ENCODE results near the gene GSG1L. TPM values are rescaled to one million over a fixed set of nuclear protein-coding genes. Genes with fewer than 3 reads are reported as not detected.

Gene GSG1L
- total RNA-seq, 2 experiments from 2014 or later, result not detected

GRCh38 chr16:28087140-28087660 lies 23.7 kb upstream of the GSG1L start:
- H3K36me3 Mint-ChIP-seq, result peaks cover 4% of the 10 kb centered on the region
- no peaks in the 10 kb centered on the region for H3K27me3 Mint-ChIP-seq
- ATAC-seq (ENCODE audit: low read depth), result peak; percentile 22
- peaks cover 2% of the 10 kb centered on the region for H3K4me1 Mint-ChIP-seq
- H3K27ac Mint-ChIP-seq, result no peak overlapping the region
- no peak overlapping the region for H3K4me3 Mint-ChIP-seq
- no peak for DNase-seq
- H3K9me3 Mint-ChIP-seq, result no peaks in the 10 kb centered on the region
- POLR2A ChIA-PET, result no interaction called here

DNA sequence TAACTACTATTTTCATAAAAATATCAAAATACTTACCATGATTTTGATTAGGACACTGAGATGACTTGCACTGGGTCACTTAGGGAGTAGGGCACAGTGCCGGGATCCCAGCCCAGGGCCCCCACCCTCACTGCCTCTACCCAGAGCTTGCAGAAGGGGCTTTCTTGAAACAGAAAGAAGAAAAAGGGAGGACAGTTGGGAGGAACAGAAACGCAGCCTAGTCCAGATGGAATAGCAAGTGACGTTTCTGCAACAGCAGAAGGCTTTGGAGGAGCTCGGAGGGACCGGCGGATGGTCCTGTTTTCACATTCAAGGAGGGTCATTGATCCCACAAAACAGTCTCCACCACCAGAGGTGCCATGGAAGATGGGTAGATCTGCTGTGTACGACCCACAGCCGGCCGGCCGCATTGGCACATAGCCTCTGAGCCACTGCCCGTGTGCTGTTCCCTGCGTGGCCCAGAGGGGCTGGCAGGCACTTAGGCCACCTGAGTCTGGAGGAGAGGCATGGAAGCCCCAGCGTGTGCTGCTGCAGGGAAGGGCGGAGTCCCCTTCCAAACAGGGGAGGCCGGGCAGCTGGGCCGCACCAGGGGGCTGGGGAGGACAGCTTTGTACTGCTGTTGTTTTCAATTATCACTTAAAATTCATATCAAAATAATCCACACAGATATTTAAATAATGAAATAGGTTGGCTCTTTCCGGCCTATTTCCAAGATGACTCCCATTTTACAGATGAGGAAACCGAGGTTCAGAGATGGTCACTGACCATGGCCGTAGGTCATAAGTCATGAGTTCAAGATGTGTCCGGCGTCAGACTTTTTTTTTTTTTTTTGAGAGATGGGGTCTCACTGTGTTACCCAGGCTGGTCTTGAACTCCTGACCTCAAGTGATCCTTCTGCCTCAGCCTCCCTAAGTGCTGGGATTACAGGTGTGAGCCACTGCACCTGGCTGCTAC lies 22.9 kb upstream of the GSG1L start:
- Mint-ChIP-seq H3K27ac (no peak overlapping the region), H3K9me3 (no peaks in the 10 kb centered on the region), H3K4me1 (peaks cover 3% of the 10 kb centered on the region), H3K36me3 (peaks cover 2% of the 10 kb centered on the region), H3K27me3 (no peaks in the 10 kb centered on the region), H3K4me3 (no peak overlapping the region)
- POLR2A ChIA-PET, result no interaction called here
- no peak for DNase-seq
- ATAC-seq (ENCODE audit: low read depth), result no peak

- no peak overlapping the region for H3K4me3 Mint-ChIP-seq
- ATAC-seq (ENCODE audit: low read depth), result no peak
- H3K27ac Mint-ChIP-seq, result no peak overlapping the region
- peaks cover 2% of the 10 kb centered on the region for H3K36me3 Mint-ChIP-seq
- H3K27me3 Mint-ChIP-seq, result no peaks in the 10 kb centered on the region
- POLR2A ChIA-PET, result no interaction called here
- no peak for DNase-seq
- no peaks in the 10 kb centered on the region for H3K9me3 Mint-ChIP-seq
- H3K4me1 Mint-ChIP-seq, result peaks cover 5% of the 10 kb centered on the region
These were observed 22.1 kb upstream of the GSG1L start for GRCh38 chr16:28085389-28086171.

GRCh38 chr16:28084209-28084608 lies 20.7 kb upstream of the GSG1L start:
- POLR2A ChIA-PET, result no interaction called here
- H3K4me1 Mint-ChIP-seq, result peaks cover 4% of the 10 kb centered on the region
- H3K4me3 Mint-ChIP-seq, result no peak overlapping the region
- H3K36me3 Mint-ChIP-seq, result no peaks in the 10 kb centered on the region
- H3K27me3 Mint-ChIP-seq, result no peaks in the 10 kb centered on the region
- no peaks in the 10 kb centered on the region for H3K9me3 Mint-ChIP-seq
- no peak overlapping the region for H3K27ac Mint-ChIP-seq
- DNase-seq (no peak), ATAC-seq (ENCODE audit: low read depth) (no peak)

GRCh38 chr16:28082624-28083023 lies 19.1 kb upstream of the GSG1L start:
- H3K9me3 Mint-ChIP-seq, result no peaks in the 10 kb centered on the region
- H3K27ac Mint-ChIP-seq, result no peak overlapping the region
- POLR2A ChIA-PET, result interaction anchor here (0.7 kb wide), 1 partner anchor 152 kb away, joined by 3 read pairs; no protein-coding TSS in a partner anchor
- H3K36me3 Mint-ChIP-seq, result no peaks in the 10 kb centered on the region
- DNase-seq (no peak), ATAC-seq (ENCODE audit: low read depth) (no peak)
- H3K27me3 Mint-ChIP-seq, result no peaks in the 10 kb centered on the region
- peaks cover 4% of the 10 kb centered on the region for H3K4me1 Mint-ChIP-seq
- no peak overlapping the region for H3K4me3 Mint-ChIP-seq

GRCh38 chr16:28081391-28081968 lies 18.0 kb upstream of the GSG1L start:
- Mint-ChIP-seq H3K27me3 (no peaks in the 10 kb centered on the region), H3K4me1 (peaks cover 4% of the 10 kb centered on the region), H3K9me3 (no peaks in the 10 kb centered on the region), H3K36me3 (no peaks in the 10 kb centered on the region), H3K4me3 (no peak overlapping the region), H3K27ac (no peak overlapping the region)
- DNase-seq (no peak), ATAC-seq (ENCODE audit: low read depth) (no peak)
- POLR2A ChIA-PET, result no interaction called here

- Mint-ChIP-seq H3K27ac (no peak overlapping the region), H3K9me3 (no peaks in the 10 kb centered on the region), H3K36me3 (no peaks in the 10 kb centered on the region), H3K4me3 (no peak overlapping the region), H3K4me1 (peaks cover 4% of the 10 kb centered on the region), H3K27me3 (no peaks in the 10 kb centered on the region)
- POLR2A ChIA-PET, result no interaction called here
- no peak for DNase-seq
- no peak for ATAC-seq (ENCODE audit: low read depth)
These were observed 14.7 kb upstream of the GSG1L start for GRCh38 chr16:28078261-28078660.

DNA sequence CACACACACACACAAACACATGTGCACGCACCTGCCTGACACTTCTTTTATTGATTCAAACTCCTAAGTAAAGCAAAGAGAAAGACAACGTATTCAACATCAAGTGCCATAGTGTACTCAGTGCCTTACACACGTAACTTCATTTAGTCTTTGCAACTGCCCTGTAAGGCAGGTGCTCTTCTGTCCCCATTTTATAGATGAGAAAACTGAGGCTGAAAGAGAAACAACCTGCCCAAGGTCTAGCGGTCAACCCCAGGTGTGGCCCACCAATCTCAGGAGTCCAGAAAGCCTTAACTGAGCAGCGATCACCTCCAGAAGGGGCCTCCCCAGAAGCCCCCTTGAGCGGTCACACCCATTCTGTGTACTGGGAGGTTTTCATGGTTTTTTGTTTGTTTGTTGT lies 10.3 kb upstream of the GSG1L start:
- peaks cover 1% of the 10 kb centered on the region for H3K27me3 Mint-ChIP-seq
- H3K4me3 Mint-ChIP-seq, result no peak overlapping the region
- H3K4me1 Mint-ChIP-seq, result no peaks in the 10 kb centered on the region
- no peak overlapping the region for H3K27ac Mint-ChIP-seq
- POLR2A ChIA-PET, result no interaction called here
- ATAC-seq (ENCODE audit: low read depth) (no peak), DNase-seq (no peak)
- H3K36me3 Mint-ChIP-seq, result no peaks in the 10 kb centered on the region
- no peaks in the 10 kb centered on the region for H3K9me3 Mint-ChIP-seq

GRCh38 chr16:28072087-28072486 lies 8.6 kb upstream of the GSG1L start:
- no peak overlapping the region for H3K4me3 Mint-ChIP-seq
- ATAC-seq (ENCODE audit: low read depth) (no peak), DNase-seq (no peak)
- peaks cover 8% of the 10 kb centered on the region for H3K27me3 Mint-ChIP-seq
- no peaks in the 10 kb centered on the region for H3K9me3 Mint-ChIP-seq
- H3K4me1 Mint-ChIP-seq, result no peaks in the 10 kb centered on the region
- H3K27ac Mint-ChIP-seq, result no peak overlapping the region
- POLR2A ChIA-PET, result no interaction called here
- no peaks in the 10 kb centered on the region for H3K36me3 Mint-ChIP-seq

- Mint-ChIP-seq H3K9me3 (no peaks in the 10 kb centered on the region), H3K27me3 (peaks cover 15% of the 10 kb centered on the region), H3K36me3 (no peaks in the 10 kb centered on the region), H3K4me1 (no peaks in the 10 kb centered on the region), H3K27ac (no peak overlapping the region), H3K4me3 (no peak overlapping the region)
- POLR2A ChIA-PET, result interaction anchor here (1.0 kb wide), 1 partner anchor 98 kb away, joined by 6 read pairs; no protein-coding TSS in a partner anchor
- DNase-seq (no peak), ATAC-seq (ENCODE audit: low read depth) (no peak)
These were observed 6.7 kb upstream of the GSG1L start for GRCh38 chr16:28069971-28070794.

GRCh38 chr16:28068976-28069375 lies 5.5 kb upstream of the GSG1L start:
- Mint-ChIP-seq H3K27ac (no peak overlapping the region), H3K4me3 (no peak overlapping the region), H3K27me3 (peaks cover 27% of the 10 kb centered on the region), H3K36me3 (no peaks in the 10 kb centered on the region), H3K4me1 (no peaks in the 10 kb centered on the region), H3K9me3 (no peaks in the 10 kb centered on the region)
- POLR2A ChIA-PET, result no interaction called here
- ATAC-seq (ENCODE audit: low read depth), result no peak
- DNase-seq, result no peak

DNA sequence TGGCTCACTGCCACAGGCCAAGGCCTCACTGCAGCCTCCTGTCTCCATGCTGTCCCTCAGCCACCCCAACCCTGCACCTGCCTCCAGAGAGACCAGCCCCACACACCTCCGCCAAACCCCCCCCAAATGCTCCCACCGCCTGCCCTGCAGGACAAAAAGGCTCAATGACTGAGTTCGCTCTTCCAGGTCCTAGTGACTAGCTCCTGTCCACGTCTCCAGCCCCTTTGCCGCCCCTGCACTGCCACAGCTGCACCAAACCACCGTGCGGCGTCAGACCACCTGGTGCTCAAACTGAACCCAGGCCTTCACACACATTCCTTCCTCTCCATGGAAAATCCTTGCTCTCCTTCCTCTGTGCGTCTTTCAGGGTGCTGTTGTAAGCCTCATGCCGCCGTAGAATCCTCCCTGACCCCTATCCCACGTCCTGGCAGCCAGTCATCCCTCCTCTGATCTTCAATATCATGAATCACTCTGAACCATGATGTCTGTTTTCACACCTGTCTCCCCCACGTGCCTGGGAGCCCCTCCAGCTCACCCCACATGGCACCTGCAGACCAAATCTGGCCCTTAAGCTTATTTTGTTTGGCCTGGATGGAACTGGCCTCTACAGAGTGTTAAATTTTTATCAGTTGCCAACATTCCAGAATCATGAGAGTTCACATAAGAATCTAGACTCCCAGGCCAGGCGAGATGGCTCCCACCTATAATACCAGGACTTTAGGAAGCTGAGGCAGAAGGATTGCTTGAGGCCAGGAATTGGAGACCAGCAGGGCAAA lies 4.3 kb upstream of the GSG1L start:
- DNase-seq (no peak), ATAC-seq (ENCODE audit: low read depth) (no peak)
- Mint-ChIP-seq H3K4me1 (no peaks in the 10 kb centered on the region), H3K9me3 (no peaks in the 10 kb centered on the region), H3K4me3 (no peak overlapping the region), H3K27me3 (peaks cover 30% of the 10 kb centered on the region), H3K27ac (no peak overlapping the region), H3K36me3 (no peaks in the 10 kb centered on the region)
- POLR2A ChIA-PET, result no interaction called here
